Measurements from ENCODE around the gene LTK. TPM values are rescaled to one million over a fixed set of nuclear protein-coding genes. Genes with fewer than 3 reads are reported as not detected.

The LTK gene
- total and polyA plus RNA-seq, 2 experiments from 2014 or later: 0.14 TPM; not detected in 1

GRCh38 chr15:41557673-41558399, 44.2 kb upstream of the LTK start:
- Histone ChIP-seq H3K9me2 (ENCODE audit: insufficient read depth) (no peaks in the 10 kb centered on the region), H3K27ac (ENCODE audit: low read depth) (peak overlapping the region; percentile 91), H2AFZ (peak overlapping the region; percentile 86; the same call in 1 of the 2 replicates), H4K20me1 (replicated peaks; ENCODE audit: insufficient read depth) (no peaks in the 10 kb centered on the region; the same call in 1 of the 2 replicates), H3K4me2 (peak overlapping the region; percentile 100), H3K79me2 (replicated peaks; ENCODE audit: insufficient read depth) (peaks cover 17% of the 10 kb centered on the region), H3F3A (replicated peaks; ENCODE audit: low read depth) (peaks cover 9% of the 10 kb centered on the region), H3K27me3 (ENCODE audit: insufficient read depth) (peaks cover 4% of the 10 kb centered on the region; the same call in 1 of the 2 replicates), H3K4me1 (ENCODE audit: insufficient read depth) (peaks cover 41% of the 10 kb centered on the region), H3K4me3 (peak overlapping the region; percentile 94), H3K36me3 (ENCODE audit: insufficient read depth) (no peaks in the 10 kb centered on the region)
- peak; percentile 90 for DNase-seq (ENCODE audit: low spot score)
- Mint-ChIP-seq H3K27ac (peak overlapping the region; percentile 56), H3K27me3 (ENCODE audit: insufficient read depth, low read depth, poor library complexity) (peaks cover 15% of the 10 kb centered on the region), H3K9me3 (no peaks in the 10 kb centered on the region; the same call in 2 of the 3 replicates), H3K36me3 (ENCODE audit: low read depth) (peaks cover 19% of the 10 kb centered on the region), H3K4me3 (peak overlapping the region; percentile 80), H3K4me1 (peaks cover 44% of the 10 kb centered on the region)
- peak; percentile 69 for ATAC-seq
- TF ChIP-seq CTCF (conservative IDR thresholded peaks at IDR 0.05; ENCODE audit: low read depth in 2 of 2) (peak; percentile 93 to 100), ZNF114 (CRISPR knock-in tag; IDR thresholded peaks at IDR 0.05) (no peak), POLR2AphosphoS5 (IDR thresholded peaks at IDR 0.05; ENCODE audit: low read depth) (peak; percentile 27; the same call in 1 of the 2 replicates), STAT1 (IDR thresholded peaks at IDR 0.05; ENCODE audit: unreplicated experiment) (no peak), ETS1 (IDR thresholded peaks at IDR 0.05) (no peak)

GRCh38 chr15:41556677-41557076, 43.0 kb upstream of the LTK start:
- Histone ChIP-seq H3K4me3 (no peak overlapping the region), H3F3A (replicated peaks; ENCODE audit: low read depth) (peaks cover 9% of the 10 kb centered on the region), H3K79me2 (replicated peaks; ENCODE audit: insufficient read depth) (peaks cover 17% of the 10 kb centered on the region), H3K9me2 (ENCODE audit: insufficient read depth) (no peaks in the 10 kb centered on the region), H2AFZ (no peak overlapping the region; the same call in 1 of the 2 replicates), H3K27ac (ENCODE audit: low read depth) (no peak overlapping the region), H4K20me1 (replicated peaks; ENCODE audit: insufficient read depth) (no peaks in the 10 kb centered on the region; the same call in 1 of the 2 replicates), H3K4me2 (no peak overlapping the region), H3K36me3 (ENCODE audit: insufficient read depth) (no peaks in the 10 kb centered on the region), H3K4me1 (ENCODE audit: insufficient read depth) (peaks cover 29% of the 10 kb centered on the region), H3K27me3 (ENCODE audit: insufficient read depth) (peaks cover 4% of the 10 kb centered on the region; the same call in 1 of the 2 replicates)
- DNase-seq (ENCODE audit: low spot score) (no peak), ATAC-seq (no peak)
- H3K4me1 Mint-ChIP-seq: peaks cover 33% of the 10 kb centered on the region
- TF ChIP-seq ETS1 (IDR thresholded peaks at IDR 0.05) (no peak), ZNF114 (CRISPR knock-in tag; IDR thresholded peaks at IDR 0.05) (no peak)
- peaks cover 12% of the 10 kb centered on the region for H3K27me3 Mint-ChIP-seq (ENCODE audit: insufficient read depth, low read depth, poor library complexity)
- peaks cover 8% of the 10 kb centered on the region for H3K36me3 Mint-ChIP-seq (ENCODE audit: low read depth)
- no peak overlapping the region for H3K4me3 Mint-ChIP-seq
- no peak overlapping the region for H3K27ac Mint-ChIP-seq
- no peaks in the 10 kb centered on the region; the same call in 2 of the 3 replicates for H3K9me3 Mint-ChIP-seq
